Ascending aorta (tissue), 2 donors: Measurements from ENCODE around the gene CNGA2. TPM values are rescaled to one million over a fixed set of nuclear protein-coding genes. Genes with fewer than 3 reads are reported as not detected.
A peak's percentile ranks its signal among the peaks of the same experiment; 100 is the strongest.

Experiments
- DNase-seq, 2 donors: peaks; one replicate each; pipeline ENCODE4 v3.0.0-alpha.2; 2019; ENCODE audit warnings: low spot score in 2 of 2
- H3K27ac ChIP-seq, 2 donors: fragments of 200-600 bp; sonication (generic); one replicate each; pipeline ENCODE4 v1.5.1; 2016 to 2017; ENCODE audit warnings: mild to moderate bottlenecking in 1 of 2
- H3K27me3 ChIP-seq: fragments of 200-600 bp; sonication (generic); one replicate; pipeline ENCODE4 v1.5.1; 2017
- H3K36me3 ChIP-seq, 2 donors: fragments of 200-600 bp; sonication (generic); one replicate each; pipeline ENCODE4 v1.5.1; 2016
- H3K4me1 ChIP-seq, 2 donors: fragments of 200-600 bp; sonication (generic); one replicate each; pipeline ENCODE4 v1.5.1; 2016 to 2017; ENCODE audit warnings: mild to moderate bottlenecking in 1 of 2
- H3K4me3 ChIP-seq, 2 donors: fragments of 200-600 bp; sonication (generic); one replicate each; pipeline ENCODE4 v1.5.1; 2016 to 2017; ENCODE audit warnings: mild to moderate bottlenecking in 1 of 2
- H3K9me3 ChIP-seq, 2 donors: fragments of 200-600 bp; sonication (generic); one replicate each; pipeline ENCODE4 v1.5.1; 2016
- intact Hi-C: fragments of 100-400 bp; cut with DNase I; formaldehyde crosslinking; loops from one replicate; pipeline ENCODE4 v1.15.1; 2023
- total RNA-seq: library from RNA; depleted of rRNA; stranded (reverse); fragments of >200 nt; gene quantifications from one replicate; pipeline ENCODE4 v1.1.0, GENCODE V29; 2016
- TF ChIP-seq, protein P1 (sequence below), 3 experiments: fragments of 200-600 bp in 2 of 3; fragments of 450-650 bp in 1 of 3; sonication (generic) in 2 of 3; IDR thresholded peaks; one replicate each; pipeline ENCODE4 v1.5.1; 2016 to 2019; ENCODE audit warnings: antibody characterized with exemption in 3 of 3, mild to moderate bottlenecking in 1 of 3, moderate library complexity in 1 of 3

CNGA2 gene
- total RNA-seq, 1 donor from 2014 or later: not detected

DNA sequence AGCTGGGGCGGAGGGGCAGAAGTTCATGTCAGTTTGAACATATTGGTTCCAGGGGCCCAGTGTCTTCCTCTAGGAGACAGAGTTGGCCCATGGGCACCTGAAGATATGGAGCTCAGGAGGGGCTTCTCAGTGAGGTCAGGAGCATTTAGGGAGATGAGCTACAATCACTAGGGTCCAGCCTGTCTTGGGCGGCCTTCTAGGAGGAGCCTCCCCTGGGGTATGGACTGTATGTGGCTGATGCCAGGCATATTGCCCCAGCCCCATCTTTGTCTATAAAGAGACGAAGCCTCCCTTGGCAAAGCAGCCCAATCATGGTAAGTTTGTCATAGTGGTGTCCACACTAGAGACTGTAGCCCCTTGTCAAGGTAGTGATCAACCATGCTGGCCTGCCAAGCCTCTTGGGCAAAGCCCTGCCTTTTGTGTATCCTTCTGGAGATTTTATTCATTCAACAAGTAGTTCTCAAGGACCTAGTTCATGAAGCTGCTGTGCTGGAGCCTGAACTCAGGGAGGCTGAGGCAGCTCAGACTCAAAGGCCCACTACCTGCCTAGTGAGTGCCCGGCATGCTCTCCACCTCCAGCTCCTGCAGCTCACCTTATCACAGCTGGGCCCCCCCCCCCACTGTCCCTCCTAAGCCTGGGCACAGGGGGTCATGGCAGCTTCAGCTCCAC is 5.4 kb upstream of the CNGA2 start:
- no peaks in the 10 kb centered on the region for H3K36me3 ChIP-seq
- intact Hi-C loops: no loop called here
- no peaks in the 10 kb centered on the region for H3K9me3 ChIP-seq
- H3K4me1 ChIP-seq: no peaks in the 10 kb centered on the region
- TF ChIP-seq, protein P1, sequence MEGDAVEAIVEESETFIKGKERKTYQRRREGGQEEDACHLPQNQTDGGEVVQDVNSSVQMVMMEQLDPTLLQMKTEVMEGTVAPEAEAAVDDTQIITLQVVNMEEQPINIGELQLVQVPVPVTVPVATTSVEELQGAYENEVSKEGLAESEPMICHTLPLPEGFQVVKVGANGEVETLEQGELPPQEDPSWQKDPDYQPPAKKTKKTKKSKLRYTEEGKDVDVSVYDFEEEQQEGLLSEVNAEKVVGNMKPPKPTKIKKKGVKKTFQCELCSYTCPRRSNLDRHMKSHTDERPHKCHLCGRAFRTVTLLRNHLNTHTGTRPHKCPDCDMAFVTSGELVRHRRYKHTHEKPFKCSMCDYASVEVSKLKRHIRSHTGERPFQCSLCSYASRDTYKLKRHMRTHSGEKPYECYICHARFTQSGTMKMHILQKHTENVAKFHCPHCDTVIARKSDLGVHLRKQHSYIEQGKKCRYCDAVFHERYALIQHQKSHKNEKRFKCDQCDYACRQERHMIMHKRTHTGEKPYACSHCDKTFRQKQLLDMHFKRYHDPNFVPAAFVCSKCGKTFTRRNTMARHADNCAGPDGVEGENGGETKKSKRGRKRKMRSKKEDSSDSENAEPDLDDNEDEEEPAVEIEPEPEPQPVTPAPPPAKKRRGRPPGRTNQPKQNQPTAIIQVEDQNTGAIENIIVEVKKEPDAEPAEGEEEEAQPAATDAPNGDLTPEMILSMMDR (IDR thresholded peaks at IDR 0.05): no peak
- H3K27me3 ChIP-seq: no peaks in the 10 kb centered on the region
- no peak overlapping the region for H3K4me3 ChIP-seq
- DNase-seq: peak in 1 of 2 donors; percentile 45
- H3K27ac ChIP-seq: no peak overlapping the region

GRCh38 chrX:151735219-151735618 is 673 bp downstream of the CNGA2 start:
- no peaks in the 10 kb centered on the region for H3K9me3 ChIP-seq
- H3K27ac ChIP-seq: no peak overlapping the region
- H3K4me1 ChIP-seq: no peaks in the 10 kb centered on the region
- TF ChIP-seq, protein P1 (IDR thresholded peaks at IDR 0.05): no peak
- H3K4me3 ChIP-seq: no peak overlapping the region
- no peaks in the 10 kb centered on the region for H3K36me3 ChIP-seq
- H3K27me3 ChIP-seq: no peaks in the 10 kb centered on the region
- DNase-seq: no peak
- intact Hi-C loops: no loop called here

DNA sequence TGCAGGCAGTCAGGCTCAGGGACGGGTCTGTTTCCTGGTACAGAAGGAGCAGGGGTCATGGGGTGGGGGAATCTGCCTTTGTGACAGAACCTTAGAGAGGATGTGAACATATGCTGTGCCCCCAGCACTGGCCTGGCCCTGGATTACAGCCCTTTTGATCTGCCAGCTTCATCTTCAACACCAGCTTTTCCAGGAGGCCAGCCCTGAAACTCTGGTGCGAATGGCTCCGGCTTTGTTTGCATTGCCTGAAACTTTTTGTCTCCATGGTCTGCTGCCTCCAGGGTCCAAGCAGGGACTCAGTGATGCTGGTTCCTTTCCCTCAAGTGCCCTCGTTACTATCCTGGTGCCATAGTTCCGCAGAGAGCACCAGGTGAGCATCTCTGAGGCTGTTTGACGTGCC is 2.1 kb downstream of the CNGA2 start:
- DNase-seq: no peak
- Histone ChIP-seq H3K27me3 (no peaks in the 10 kb centered on the region), H3K36me3 (no peaks in the 10 kb centered on the region), H3K4me3 (no peak overlapping the region), H3K9me3 (no peaks in the 10 kb centered on the region), H3K4me1 (no peaks in the 10 kb centered on the region), H3K27ac (no peak overlapping the region)
- intact Hi-C loops: no loop called here
- TF ChIP-seq, protein P1 (IDR thresholded peaks at IDR 0.05): no peak

GRCh38 chrX:151737494-151737893 is 2.9 kb downstream of the CNGA2 start:
- H3K27me3 ChIP-seq: no peaks in the 10 kb centered on the region
- DNase-seq: no peak
- intact Hi-C loops: no loop called here
- TF ChIP-seq, protein P1 (IDR thresholded peaks at IDR 0.05): no peak
- H3K4me3 ChIP-seq: no peak overlapping the region
- no peak overlapping the region for H3K27ac ChIP-seq
- no peaks in the 10 kb centered on the region for H3K36me3 ChIP-seq
- no peaks in the 10 kb centered on the region for H3K4me1 ChIP-seq
- no peaks in the 10 kb centered on the region for H3K9me3 ChIP-seq

- Histone ChIP-seq H3K9me3 (no peaks in the 10 kb centered on the region), H3K27me3 (no peaks in the 10 kb centered on the region), H3K27ac (no peak overlapping the region), H3K4me3 (no peak overlapping the region), H3K4me1 (no peaks in the 10 kb centered on the region), H3K36me3 (no peaks in the 10 kb centered on the region)
- DNase-seq: no peak
- intact Hi-C loops: no loop called here
- TF ChIP-seq, protein P1 (IDR thresholded peaks at IDR 0.05): no peak
These were observed 4.2 kb downstream of the CNGA2 start for GRCh38 chrX:151738751-151739150.

DNA sequence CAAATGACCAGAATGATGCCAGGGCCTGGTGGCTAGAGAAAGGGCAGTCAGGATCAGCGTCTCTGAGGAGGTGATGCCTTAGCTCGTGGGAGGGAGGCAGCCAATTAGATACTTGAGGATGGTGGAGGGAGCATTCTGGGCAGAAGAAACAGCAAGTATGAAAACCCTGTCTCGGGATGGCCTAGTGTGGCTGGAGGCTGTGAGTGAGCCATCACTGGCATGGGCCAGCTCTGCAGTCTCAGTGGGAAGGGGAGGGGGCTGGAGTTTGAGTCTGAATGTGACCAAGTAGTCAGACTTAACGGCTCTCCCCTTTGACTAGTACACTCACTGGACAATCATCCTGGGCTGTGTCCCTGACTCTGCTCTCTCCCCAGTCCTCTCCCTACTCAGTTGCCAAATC is 7.1 kb downstream of the CNGA2 start:
- Histone ChIP-seq H3K36me3 (no peaks in the 10 kb centered on the region), H3K27ac (no peak overlapping the region), H3K9me3 (no peaks in the 10 kb centered on the region), H3K4me1 (no peaks in the 10 kb centered on the region), H3K27me3 (no peaks in the 10 kb centered on the region), H3K4me3 (no peak overlapping the region)
- TF ChIP-seq, protein P1 (IDR thresholded peaks at IDR 0.05): no peak
- intact Hi-C loops: no loop called here
- peak in 1 of 2 donors; percentile 28 for DNase-seq
